Activated CD4-positive, alpha-beta T cell treated with anti-CD3 and anti-CD28 coated beads for 24 hours (primary cell): ENCODE results near the gene DNTT.

Source experiments
- DNase-seq, 2 donors: peaks; one replicate each; pipeline ENCODE4 v3.0.0-alpha.2; 2020; ENCODE audit warnings: low read depth in 2 of 2

Gene DNTT

GRCh38 chr10:96377816-96378294, 73.6 kb downstream of the DNTT start:
- no peak for DNase-seq

- no peak for DNase-seq
Observed at GRCh38 chr10:96378741-96379140, 74.5 kb downstream of the DNTT start.

DNA sequence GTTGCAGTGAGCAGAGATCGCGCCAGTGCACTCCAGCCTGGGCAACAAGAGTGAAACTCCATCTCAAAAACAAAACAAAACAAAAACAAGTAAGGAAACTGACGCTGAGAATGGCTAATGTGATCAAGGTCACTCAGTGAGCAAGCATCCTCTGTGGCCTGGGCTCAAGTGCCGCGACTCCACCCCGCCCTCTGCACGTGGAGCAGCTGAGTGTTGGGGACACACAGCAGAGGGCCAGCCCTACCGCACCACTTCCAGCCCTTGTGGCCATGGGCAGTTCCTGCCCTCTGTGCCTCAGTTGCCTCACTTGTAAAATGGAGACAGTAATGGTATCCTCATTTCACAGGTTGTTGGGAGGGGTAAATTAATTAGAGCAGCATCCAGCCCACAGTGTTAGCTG, 75.5 kb downstream of the DNTT start:
- DNase-seq: no peak

GRCh38 chr10:96380821-96381220, 76.6 kb downstream of the DNTT start:
- DNase-seq: no peak

DNA sequence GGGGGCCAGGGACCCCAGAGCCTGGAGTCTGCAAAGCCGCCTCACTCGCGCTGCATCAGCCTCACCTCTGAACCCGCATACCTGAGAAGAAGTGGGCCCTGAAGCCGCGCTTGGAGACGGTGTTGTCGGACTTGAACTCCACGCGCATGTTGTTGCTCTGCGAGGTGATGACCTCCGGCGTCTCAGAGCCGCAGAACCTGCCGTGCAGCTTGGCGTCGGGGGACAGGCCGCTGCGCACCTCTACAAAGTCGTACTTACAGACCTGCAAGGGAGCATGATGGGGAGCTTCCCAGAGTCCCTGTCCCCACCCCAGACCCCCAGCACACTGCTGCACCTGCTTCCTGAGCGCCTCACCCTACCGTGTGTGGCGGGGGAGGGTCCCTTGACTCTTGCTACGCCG, 80.3 kb downstream of the DNTT start:
- no peak for DNase-seq

- no peak for DNase-seq
Observed at GRCh38 chr10:96387161-96387560, 82.9 kb downstream of the DNTT start.

DNA sequence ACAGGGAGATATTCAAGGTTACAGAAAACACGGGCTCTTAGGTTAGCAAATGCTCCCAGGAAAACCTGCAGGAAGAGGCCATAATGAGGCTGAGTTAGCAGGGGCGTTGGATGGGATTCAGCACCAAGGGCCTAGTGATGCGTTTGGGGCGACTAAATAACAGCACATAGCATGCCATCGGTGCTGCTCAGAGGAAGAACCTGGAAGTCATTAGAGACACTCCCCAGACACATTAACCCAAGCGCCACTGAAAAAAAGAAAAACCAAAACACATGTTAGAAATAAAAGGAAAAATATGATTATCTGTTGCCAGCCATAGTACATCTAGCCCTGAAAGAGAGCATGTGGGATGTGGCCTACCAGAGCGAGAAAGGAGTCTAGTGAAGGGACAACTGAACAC, 83.4 kb downstream of the DNTT start:
- DNase-seq: no peak
